HG03025 (cell line): ENCODE results near the gene DIP2C.
"Not testable (repeated sequence)": the region's sequence is repeated elsewhere in the genome, so short reads cannot be mapped to it uniquely, and the experiment has no call there.

Source experiments
- ATAC-seq: cut with Tn5 transposase; IDR thresholded peaks from one replicate; pipeline ENCODE4 v1.9.1; 2021; ENCODE audit warnings: mild to moderate bottlenecking, moderate library complexity; ENCODE audit not compliant: unreplicated experiment, low FRiP score

DIP2C gene

DNA sequence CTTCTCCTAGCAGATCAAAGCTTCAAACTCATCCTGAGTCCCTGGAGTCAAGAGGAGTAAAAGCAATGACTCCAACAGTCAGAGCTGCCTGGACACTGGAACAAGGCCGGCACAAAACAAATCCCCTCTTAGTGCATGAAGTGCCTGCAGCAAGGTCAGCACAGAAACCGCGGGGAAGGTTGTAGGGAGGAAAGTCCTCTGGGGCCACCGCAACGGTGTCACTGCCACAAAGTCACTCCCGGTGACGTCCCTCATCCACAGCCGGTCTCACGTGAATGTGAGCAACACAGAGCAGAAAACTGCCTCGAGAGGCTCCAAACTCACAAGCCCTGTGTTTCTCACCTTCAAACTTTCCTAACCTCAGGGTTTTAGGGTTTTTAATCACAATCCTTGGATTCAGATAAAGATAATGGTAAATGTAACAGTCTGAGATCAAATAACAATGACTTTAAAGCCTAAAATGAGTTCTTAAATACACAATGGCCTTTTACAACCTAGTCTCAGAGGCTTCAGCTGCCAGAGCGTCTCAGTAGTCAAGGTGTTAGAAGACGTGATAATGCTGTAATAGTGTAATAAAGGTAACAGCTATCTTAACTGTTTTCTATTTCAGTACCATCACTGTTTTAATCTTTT is 279.9 kb downstream of the DIP2C start:
- ATAC-seq, result no peak

DNA sequence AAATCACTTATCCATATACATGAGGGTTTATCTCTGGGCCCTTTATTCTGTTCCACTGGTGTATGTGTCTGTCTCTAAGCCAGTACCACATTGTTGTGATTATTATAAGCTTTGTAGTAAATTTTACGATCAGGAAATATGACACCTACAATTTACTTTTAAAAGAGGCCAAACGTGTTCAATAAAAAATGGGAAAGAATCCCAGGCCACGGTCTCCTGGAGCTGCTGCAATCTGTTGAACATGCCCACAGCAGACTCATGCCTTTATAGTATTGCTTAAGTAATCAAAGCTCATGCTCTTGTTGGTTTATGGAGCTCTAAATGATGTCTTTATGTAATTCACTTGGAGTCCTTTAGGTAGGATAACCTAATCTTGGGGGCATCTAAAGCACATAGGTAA is 281.2 kb downstream of the DIP2C start:
- no peak for ATAC-seq

DNA sequence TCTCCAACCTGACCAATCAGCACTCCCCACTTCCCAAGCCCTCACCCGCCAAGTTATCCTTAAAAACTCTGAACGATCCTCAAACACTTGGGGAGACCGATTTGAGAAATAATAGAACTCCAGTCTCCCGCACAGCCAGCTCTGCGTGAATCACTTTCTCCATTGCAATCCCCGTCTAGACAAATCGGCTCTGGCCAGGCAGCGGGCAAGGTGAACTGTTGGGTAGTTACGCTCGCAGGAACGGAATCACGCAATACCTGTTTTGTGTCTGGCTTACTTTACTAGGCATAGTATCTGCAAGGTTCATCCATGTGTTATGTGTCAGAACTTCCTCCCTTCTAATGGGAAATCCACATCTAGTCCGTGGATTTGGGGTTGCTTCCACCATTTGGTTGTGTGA is 282.5 kb downstream of the DIP2C start:
- no peak for ATAC-seq

DNA sequence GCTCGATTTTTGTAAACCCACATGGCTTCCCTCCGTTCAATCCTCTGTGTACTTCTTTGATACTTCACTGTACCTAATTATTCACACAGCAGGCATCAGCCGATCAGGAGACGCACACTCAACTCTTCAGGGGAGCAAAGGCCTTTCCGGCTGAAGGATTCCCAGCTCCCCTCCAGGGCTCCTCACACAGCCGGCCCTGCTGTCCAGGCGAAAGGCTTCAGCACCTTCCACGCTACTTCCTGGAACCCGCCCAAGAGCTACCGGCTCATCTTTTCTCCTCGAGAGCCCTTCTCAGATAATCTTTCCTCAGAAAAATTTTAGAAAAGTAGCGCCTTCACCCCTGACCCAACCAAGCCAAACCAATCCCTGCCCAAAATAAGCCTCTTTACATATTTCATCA is 283.8 kb downstream of the DIP2C start:
- no peak for ATAC-seq

DNA sequence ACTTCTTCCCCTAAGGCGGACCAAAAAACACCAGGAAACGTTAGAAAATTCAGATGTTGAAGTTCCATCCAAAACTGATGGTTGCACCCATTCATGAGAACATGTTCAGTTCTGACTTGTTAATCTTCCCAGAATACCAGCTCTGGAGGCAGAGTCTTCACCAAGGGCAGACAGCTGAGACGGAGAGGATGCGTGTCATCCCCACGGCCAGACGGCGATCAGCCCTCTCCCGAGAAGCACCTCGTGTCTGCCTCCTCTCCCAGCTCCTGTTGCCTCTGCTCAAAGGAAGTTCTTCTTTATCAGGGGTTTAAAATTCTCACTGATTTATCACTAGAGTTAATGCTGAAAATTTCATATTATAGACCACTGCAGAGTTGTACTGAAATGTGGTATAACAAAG is 284.5 kb downstream of the DIP2C start:
- no peak for ATAC-seq

DNA sequence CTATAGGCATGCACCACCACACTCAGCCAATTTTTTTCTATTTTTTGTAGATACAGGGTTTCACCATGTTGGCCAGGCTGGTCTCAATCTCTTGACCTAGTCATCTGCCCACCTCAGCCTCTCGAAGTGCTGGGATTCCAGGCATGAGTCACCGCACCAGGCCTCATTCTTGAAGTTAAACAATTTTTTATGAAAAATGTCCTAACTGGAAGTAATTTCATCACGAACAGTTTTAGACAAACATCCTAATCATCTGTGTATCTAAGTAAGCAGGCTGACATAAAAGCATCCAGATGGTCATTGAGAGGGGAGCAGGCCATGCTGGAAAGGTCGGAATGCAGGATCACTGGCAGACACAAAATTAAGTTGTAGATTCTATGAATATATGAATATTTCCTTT is 285.1 kb downstream of the DIP2C start:
- ATAC-seq, result no peak

DNA sequence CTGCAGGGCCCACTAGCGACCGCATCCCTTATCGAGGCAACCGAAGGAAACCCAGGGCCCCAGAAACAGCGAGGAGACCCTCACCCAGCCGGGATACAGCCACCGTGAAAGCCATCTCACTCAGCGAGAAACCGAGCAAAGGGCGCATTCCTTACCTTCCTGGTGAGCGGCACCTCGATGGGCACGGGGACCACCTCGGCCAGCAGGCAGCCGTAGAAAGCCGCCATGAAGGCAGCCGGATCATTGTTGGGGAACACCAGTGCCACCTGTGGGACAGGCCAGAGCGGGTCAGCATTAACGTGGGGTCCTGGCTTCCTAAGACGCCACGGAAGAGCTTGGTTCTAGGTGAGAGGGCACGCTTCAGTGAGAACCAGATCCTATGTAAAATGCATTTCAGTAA is 290.5 kb downstream of the DIP2C start:
- no peak for ATAC-seq

DNA sequence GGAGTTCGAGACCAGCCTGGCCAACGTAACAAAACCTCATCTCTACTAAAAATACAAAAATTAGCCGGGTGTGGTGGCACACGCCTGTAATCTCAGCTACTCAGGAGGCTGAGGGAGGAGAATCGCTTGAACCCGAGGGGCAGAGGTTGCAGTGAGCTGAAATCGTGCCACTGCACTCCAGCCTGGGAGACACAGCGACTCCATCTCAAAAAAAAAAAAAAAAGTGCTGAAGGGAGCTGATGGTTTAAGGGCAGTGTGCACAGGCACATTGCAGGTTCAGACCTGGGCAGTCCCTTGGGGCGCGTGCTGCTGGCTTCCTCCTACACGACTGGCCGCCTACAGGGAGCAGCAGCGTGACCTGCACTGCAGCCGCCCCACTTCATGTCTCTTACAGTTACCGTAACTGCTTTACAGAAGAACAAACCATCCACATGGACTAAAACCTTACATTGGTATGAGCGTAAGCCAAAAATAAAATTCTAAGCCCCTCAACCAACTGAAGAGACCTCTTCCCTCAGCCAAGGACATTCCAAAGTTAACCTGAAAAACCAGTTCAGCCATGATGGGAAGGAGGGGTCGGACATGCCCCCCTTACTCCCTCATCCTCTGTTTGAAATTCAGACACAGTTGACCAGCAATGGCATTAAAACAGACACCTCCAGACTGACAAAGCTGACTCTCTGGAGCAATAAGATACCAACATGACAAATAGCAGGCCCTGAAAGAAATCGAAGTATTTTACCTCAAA is 292.0 kb downstream of the DIP2C start:
- no peak for ATAC-seq

DNA sequence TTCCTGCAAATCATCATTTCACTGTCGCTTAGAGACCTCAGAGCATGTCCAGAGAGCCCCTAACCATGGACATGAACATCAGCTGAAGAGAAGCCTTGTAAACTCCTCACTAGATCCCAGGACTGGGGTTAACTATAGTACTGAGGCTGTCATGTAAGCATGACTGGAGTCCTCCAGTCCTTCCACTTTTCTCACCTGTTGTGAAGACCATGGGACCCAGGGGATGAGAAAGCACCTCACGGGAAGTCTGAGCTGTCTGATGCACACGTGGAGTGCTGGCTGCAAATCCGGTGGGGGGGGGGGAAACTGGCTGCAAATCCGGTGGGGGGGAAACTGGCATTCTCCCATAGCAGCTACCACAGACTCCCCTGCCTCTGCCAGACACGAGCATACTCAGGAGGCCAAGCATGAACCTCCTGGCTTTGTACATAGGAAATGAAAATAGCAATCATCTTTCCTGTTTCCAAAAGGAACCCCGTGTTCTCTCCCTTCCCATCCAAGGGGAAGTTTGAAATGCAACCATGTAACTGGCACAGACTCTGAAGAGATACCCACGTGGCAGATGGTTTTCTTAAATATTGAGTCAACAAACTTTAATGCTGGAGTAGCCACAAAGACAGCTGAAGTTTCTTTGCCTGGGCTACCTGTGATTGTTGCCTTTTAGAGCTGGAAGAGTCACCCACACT is 292.8 kb downstream of the DIP2C start:
- no peak for ATAC-seq

DNA sequence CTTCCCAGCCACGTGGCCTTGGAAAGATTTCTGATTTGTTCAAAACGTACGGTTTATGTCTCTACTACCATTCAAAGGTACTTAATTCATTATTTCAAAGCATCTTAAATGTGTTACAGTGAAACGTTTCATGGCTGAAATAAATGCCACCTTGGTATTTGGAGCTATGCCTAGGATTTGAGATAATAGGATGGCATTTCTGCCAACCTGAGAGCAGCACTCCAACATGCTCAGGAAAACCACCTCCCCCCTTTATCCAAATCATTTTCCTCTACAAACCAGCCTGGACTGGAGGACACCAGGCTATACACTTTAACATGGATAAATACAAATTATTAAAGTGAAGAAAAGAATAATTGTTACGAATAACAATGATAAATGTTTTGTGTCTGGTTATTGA is 293.4 kb downstream of the DIP2C start:
- ATAC-seq, result no peak

DNA sequence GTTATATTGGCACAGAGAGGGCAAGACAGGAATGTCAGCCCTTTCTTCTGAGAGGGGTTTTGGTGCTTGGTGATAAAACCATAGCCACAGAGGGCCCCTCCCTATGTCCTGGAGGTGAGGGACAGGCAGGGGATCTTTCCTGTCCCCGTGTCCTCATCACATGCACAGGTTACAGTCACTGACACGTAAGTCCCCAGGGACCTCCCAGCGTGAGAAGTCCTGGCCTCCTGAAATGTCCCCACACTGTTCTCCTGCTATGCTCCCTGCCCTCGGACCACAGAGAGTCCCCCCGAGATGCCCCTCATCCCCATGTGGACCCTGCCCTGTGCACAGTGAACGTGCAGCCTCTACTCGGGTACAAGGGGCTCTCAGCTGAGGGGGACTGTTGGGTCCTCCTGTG is 293.8 kb downstream of the DIP2C start:
- no peak for ATAC-seq

DNA sequence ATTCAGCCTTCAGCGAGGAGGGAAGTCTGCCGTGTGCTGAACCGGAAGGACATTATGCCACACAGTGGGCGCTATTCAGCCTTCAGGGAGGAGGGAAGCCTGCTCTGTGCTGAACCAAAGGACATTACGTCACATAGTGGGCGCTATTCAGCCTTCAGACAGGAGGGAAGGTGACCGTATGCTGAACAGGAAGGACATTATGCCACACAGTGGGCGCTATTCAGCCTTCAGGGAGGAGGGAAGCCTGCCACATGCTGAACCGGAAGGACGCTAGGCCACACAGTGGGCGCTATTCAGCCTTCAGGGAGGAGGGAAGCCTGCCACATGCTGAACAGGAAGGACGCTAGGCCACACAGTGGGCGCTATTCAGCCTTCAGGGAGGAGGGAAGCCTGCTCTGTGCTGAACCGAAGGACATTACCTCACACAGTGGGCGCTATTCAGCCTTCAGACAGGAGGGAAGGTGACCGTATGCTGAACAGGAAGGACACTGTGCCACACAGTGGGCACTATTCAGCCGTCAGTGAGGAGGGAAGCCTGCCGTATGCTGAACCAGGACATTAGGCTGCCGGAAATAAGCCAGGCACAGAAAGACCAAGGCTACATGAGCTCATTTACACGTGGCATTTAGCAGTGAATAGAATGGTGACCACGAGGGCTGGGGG is 294.9 kb downstream of the DIP2C start:
- not testable (repeated sequence) for ATAC-seq

DNA sequence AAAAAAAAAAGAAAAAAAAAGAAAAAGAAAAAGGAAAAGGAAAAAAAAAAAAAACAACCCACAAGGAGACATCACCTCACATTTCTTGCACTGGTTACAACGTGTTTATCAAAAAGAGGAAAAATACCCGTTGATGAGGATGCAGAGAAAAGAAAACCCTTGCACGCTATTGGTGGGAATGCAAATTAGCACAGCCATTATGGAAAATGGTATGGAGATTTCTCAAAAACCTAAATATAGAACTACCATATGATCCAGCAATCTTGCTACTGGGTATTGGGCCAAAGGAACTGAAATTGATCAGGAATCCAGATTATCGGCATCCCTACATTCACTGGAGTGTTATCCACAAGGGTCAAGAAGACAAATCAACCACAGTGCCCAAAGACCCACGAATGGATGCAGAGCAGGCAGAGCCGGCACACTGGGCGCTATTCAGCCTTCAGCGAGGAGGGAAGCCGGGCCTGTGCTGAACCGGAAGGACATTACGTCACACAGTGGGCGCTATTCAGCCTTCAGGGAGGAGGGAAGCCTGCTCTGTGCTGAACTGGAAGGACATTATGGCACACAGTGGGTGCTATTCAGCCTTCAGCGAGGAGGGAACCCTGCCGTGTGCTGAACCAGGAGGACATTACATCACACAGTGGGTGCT is 295.6 kb downstream of the DIP2C start:
- no peak for ATAC-seq

DNA sequence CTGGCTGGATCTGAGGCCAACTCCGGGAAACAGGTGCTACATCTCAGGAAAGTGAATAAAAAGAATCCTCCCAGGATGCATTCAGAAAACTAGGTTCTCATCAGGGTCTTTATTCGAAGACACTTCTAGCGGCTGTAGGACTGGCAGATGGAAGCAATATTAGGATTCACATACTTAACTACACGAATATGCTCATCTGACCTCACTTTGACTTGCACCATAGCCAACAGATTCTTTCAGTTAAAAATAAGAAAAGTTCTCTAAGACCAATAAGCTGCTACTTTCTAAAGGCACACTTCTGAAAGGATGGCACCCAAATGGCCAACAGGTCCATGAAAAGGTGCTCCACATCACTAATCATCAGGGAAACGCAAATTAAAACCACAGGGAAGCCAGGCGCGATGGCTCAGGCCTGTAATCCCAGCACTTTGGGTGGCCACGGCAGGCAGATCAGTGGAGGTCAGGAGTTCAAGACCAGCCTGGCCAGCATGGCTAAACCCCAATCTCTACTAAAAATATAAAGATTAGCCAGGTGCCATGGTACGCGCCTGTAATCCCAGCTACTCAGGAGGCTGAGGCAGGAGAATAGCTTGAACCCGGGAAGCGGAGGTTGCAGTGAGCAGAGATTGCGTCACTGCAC is 296.2 kb downstream of the DIP2C start:
- no peak for ATAC-seq

DNA sequence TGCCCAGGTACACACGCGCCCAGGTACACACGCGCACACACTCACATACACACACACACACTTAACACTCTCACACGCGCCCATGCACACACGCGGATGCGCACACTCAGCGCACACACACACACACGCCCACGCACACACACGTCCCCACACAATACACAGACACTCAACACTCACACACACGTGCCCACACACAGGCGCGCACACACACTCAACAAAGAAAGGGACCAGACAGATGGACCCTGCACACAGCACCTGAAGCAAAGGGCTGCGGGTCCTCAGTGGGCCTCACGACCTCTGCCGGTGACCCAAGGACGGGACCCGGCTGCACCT is 296.8 kb downstream of the DIP2C start:
- ATAC-seq, result no peak

DNA sequence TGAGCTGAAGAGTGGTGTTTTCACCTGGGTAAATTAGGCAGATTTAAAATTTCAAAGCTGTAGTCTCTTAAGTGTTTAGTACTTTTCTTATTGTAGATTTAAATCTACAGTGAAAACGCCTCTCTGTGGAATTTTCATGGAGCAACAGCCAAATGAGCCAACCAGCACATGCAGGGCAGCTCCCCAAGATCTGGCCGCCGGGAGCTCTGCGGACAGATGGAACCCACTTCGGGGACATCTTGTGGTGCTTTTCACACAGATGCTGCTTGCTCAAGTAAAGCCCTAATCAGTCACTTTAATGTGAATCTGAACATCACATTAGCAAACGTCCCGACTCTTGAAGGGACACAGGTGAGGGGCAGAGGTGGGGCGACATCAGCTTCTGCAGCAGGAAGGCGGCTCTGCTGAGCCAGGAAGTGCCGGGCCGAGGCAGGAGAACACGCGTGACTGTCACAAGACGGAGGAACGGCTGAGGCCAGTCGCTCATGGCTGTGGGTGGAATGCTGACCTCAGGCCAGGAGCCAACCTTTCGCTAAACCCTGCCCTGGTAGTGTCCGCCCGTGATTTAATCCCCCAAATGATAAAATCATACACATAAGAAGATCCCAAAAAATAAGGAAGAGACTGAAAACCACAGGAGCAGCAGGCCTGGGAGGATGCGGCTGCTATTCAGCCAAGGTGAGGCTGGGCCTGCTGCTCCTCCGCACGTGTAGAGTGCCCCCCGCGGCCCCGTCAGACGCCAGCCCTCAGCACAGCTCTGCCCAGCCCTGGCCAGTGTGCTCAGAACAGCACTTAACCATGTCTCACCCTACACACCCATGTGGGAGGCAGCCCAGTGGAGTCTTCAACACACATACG is 297.4 kb downstream of the DIP2C start:
- no peak for ATAC-seq

DNA sequence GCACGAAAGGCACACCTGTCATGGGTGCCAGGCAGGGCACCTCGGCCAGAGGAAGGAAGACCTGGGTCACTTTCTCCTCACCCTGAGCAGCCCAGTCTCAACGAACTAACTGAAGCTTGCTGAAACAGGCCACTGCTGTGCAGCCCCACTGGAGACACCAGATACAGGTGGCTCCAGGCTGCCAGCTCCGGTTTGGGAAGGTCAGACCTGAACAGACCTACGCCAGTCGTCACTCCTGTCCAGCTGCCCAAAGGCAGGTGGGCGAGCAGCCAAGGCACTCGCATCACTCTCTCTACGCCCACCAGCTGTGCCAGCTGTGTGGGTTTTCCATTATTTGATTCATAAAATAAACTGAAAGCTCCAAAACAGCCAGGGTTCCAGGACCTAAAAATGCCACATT is 298.2 kb downstream of the DIP2C start:
- no peak for ATAC-seq

DNA sequence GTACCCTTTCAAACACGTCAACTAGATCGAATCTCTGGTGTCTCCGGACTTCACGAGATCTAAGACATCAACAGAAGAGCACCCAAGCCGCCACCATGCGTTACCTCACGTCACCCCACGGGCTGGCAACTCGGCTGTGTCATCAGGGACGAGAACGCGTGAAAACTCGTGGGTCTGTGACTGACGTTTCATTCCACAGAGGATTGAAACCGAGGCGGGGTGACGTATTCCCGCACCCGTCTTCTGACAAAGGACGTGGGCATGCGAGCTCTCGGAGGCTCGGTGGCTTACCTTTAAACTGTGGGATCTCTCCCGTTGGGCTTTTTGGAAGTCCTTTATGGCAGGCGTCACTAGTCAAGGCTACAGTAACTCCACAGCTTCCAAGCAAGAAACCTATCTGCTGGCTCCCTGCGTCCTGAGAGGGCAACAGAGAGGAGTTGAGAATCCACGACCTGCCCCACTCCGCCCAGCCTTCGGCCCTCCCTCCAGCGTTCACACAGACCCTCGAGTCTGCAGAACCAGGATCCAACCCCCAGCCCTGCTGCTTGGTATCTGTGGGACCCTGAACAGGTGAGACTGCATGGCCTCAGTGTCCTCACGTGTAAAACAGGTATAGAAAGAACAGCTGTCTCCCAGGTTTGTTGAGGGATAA is 298.9 kb downstream of the DIP2C start:
- ATAC-seq, result no peak

DNA sequence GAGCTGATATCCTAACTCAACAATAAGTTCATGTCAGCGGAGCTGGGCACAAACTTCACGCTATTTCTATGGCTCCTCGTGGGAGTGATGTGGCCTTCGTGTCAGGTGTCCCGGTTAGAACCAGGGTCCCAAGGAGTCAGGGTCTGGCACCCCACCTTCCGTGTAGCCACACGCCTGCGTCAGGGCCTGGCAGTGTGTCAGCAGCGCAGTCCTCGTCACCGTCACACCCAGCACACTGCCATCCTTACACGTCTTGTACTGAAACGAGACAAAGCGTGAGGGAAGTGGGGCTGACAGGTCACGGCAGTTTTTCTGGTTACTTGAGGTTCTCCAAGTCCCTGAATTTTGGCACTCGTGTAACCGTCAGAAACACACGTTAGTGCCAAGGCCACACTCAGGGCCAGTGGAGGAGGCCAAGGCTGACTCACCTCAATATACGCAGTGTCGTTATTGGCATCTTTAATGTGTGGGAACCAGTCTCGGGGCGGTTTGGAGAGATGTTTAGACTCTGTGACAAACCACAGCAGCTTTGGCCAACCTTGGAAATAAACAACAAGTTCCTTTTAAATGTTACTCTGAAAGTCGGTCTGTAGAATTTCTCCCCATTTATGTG is 299.5 kb downstream of the DIP2C start:
- no peak for ATAC-seq
